Measurements from ENCODE around the gene S100A7A. TPM values are rescaled to one million over a fixed set of nuclear protein-coding genes. Genes with fewer than 3 reads are reported as not detected.
"Not testable (repeated sequence)": the region's sequence is repeated elsewhere in the genome, so short reads cannot be mapped to it uniquely, and the experiment has no call there.

S100A7A gene
- polyA plus RNA-seq, 1 of the 3 experiments (the other 2 are of a cell fraction), result not detected

DNA sequence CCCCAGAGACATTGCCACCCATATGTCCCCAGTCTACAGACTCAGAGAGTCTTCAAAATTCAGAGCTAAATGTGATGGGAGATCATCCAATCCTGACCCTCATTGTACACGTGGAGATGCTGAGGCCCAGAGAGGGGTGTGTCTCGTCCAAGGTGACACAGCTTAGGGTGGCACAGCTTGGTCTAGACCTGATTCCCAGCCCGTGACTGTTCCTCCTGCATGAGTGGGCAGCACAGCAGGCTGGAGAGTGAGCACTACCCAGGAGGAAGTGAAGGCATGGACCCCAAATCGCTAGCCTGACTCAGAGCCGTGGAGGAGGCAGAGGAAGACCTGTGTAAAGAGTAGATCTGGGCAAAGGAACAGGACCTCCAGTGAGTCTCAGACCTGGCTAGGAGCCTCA lies 27.8 kb downstream of the S100A7A start:
- Histone ChIP-seq H3K27ac (ENCODE audit: low read depth in 2 of 2, low read length in 1 of 2) (no peak overlapping the region), H3K9ac (no peak overlapping the region), H3K36me3 (replicated peaks in 1 of 2; ENCODE audit: control insufficient read depth in 1 of 2, insufficient read depth in 2 of 2, low read length in 1 of 2) (no peaks in the 10 kb centered on the region), H3K9me3 (no peaks in the 10 kb centered on the region), H3K4me1 (ENCODE audit: control insufficient read depth in 1 of 2, insufficient read depth in 2 of 2, low read depth in 1 of 2, low read length in 1 of 2) (no peaks in the 10 kb centered on the region), H3K9me2 (no peaks in the 10 kb centered on the region), H2AFZ (ENCODE audit: low read depth) (no peak overlapping the region), H3K4me2 (no peak overlapping the region), H4K20me1 (ENCODE audit: insufficient read depth) (no peaks in the 10 kb centered on the region), H3K27me3 (ENCODE audit: insufficient read depth) (peaks cover 17% of the 10 kb centered on the region; the same call in 1 of the 2 replicates), H3K4me3 (ENCODE audit: low read depth in 2 of 2, low read length in 1 of 2) (no peak overlapping the region), H3F3A (replicated peaks; ENCODE audit: insufficient read depth) (peaks cover 4% of the 10 kb centered on the region), H3K79me2 (ENCODE audit: insufficient read depth) (no peaks in the 10 kb centered on the region)
- no peak for DNase-seq
- POLR2A ChIA-PET, result no interaction called here
- CTCF ChIA-PET, result no interaction called here
- TF ChIP-seq SMC3 (IDR thresholded peaks at IDR 0.05; ENCODE audit: low read depth, low read length) (no peak), POLR2AphosphoS5 (IDR thresholded peaks at IDR 0.05; ENCODE audit: low read depth, low read length) (no peak), NFIC (IDR thresholded peaks at IDR 0.05; ENCODE audit: borderline replicate concordance) (no peak), EP300 (IDR thresholded peaks at IDR 0.05; ENCODE audit: borderline replicate concordance in 1 of 2, low read depth in 1 of 2, low read length in 1 of 2) (no peak), GATA2 (CRISPR knock-in tag; IDR thresholded peaks at IDR 0.05) (no peak), TEAD4 (IDR thresholded peaks at IDR 0.05; ENCODE audit: borderline replicate concordance, insufficient read depth) (no peak), GABPA (IDR thresholded peaks at IDR 0.05; ENCODE audit: low read depth) (no peak), YY1 (IDR thresholded peaks at IDR 0.05; ENCODE audit: low read depth) (no peak)
- TF ChIP-seq, protein P1, sequence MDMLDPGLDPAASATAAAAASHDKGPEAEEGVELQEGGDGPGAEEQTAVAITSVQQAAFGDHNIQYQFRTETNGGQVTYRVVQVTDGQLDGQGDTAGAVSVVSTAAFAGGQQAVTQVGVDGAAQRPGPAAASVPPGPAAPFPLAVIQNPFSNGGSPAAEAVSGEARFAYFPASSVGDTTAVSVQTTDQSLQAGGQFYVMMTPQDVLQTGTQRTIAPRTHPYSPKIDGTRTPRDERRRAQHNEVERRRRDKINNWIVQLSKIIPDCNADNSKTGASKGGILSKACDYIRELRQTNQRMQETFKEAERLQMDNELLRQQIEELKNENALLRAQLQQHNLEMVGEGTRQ (IDR thresholded peaks at IDR 0.05; ENCODE audit: borderline replicate concordance, low read depth, low read length), result no peak
- TF ChIP-seq, protein P2, sequence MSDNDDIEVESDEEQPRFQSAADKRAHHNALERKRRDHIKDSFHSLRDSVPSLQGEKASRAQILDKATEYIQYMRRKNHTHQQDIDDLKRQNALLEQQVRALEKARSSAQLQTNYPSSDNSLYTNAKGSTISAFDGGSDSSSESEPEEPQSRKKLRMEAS (IDR thresholded peaks at IDR 0.05; ENCODE audit: low read depth), result no peak
- TF ChIP-seq, protein P3, sequence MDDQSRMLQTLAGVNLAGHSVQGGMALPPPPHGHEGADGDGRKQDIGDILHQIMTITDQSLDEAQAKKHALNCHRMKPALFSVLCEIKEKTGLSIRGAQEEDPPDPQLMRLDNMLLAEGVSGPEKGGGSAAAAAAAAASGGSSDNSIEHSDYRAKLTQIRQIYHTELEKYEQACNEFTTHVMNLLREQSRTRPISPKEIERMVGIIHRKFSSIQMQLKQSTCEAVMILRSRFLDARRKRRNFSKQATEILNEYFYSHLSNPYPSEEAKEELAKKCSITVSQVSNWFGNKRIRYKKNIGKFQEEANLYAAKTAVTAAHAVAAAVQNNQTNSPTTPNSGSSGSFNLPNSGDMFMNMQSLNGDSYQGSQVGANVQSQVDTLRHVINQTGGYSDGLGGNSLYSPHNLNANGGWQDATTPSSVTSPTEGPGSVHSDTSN (IDR thresholded peaks at IDR 0.05), result no peak
- TF ChIP-seq, protein P4, sequence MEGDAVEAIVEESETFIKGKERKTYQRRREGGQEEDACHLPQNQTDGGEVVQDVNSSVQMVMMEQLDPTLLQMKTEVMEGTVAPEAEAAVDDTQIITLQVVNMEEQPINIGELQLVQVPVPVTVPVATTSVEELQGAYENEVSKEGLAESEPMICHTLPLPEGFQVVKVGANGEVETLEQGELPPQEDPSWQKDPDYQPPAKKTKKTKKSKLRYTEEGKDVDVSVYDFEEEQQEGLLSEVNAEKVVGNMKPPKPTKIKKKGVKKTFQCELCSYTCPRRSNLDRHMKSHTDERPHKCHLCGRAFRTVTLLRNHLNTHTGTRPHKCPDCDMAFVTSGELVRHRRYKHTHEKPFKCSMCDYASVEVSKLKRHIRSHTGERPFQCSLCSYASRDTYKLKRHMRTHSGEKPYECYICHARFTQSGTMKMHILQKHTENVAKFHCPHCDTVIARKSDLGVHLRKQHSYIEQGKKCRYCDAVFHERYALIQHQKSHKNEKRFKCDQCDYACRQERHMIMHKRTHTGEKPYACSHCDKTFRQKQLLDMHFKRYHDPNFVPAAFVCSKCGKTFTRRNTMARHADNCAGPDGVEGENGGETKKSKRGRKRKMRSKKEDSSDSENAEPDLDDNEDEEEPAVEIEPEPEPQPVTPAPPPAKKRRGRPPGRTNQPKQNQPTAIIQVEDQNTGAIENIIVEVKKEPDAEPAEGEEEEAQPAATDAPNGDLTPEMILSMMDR (IDR thresholded peaks at IDR 0.05), result no peak
- WGBS (ENCODE audit: low lambda C conversion rate), result 0% methylated on average over 5 of the region's 5 CpGs

DNA sequence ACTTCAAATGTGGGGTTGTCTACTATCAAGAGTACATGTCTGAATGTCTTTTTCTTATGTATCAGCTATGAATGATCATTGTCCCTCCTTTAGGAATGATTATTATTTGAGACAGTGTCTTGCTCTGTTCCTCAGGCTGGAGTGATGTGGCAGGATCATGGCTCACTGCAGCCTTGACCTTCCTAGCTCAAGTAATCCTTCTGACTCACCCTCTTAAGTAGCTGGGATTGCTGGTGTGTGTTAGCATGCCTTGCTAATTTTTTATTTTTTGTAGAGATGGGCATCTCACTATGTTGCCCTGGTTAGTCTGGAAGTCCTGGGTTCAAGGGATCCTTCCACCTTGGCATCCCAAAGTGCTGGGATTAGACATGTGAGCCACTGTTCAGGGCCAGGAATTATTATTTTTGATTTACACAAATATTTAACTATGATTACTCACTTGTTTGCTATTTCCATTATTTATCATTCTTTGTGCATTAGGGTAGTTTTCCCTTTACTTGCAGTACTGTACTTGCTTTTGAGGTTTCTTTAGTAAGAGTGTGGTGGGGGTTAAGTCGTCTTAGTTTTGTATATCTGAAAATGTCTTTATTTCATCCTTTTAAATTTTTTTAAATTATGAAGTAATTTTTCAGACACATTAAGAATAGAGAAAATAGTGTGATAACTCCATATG lies 31.3 kb downstream of the S100A7A start:
- DNase-seq, result no peak
- no peak overlapping the region for H3K27ac ChIP-seq (ENCODE audit: low read depth in 2 of 2, low read length in 1 of 2)

DNA sequence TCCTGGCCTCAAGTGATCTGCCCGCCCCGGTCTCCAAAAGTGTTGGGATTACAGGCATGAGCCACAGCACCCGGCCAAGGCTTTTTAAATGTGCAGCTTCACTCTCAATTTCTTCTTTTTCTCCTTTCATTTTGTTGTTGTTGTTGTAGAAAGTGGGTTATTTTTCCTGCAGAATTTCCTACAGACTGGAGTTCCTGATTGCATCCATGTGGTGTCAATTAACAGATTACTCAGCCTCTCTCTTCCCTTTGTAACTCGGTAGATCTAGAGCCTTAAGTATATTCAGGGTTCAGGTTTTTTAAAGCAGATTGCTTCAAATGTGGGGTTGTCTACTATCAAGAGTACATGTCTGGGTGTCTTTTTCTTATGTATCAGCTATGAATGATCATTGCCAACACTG lies 32.5 kb downstream of the S100A7A start:
- POLR2A ChIA-PET; H3F3A ChIP-seq (replicated peaks; ENCODE audit: insufficient read depth); H3K79me2 ChIP-seq (ENCODE audit: insufficient read depth); H3K9ac ChIP-seq; H2AFZ ChIP-seq (ENCODE audit: low read depth); H3K27ac ChIP-seq (ENCODE audit: low read depth in 2 of 2, low read length in 1 of 2); H4K20me1 ChIP-seq (ENCODE audit: insufficient read depth); H3K4me1 ChIP-seq (ENCODE audit: control insufficient read depth in 1 of 2, insufficient read depth in 2 of 2, low read depth in 1 of 2, low read length in 1 of 2); DNase-seq; H3K9me2 ChIP-seq; H3K4me2 ChIP-seq; H3K4me3 ChIP-seq (ENCODE audit: low read depth in 2 of 2, low read length in 1 of 2); CTCF ChIA-PET; H3K36me3 ChIP-seq (replicated peaks in 1 of 2; ENCODE audit: control insufficient read depth in 1 of 2, insufficient read depth in 2 of 2, low read length in 1 of 2); H3K9me3 ChIP-seq: not testable (repeated sequence)
- peaks cover 17% of the 10 kb centered on the region; the same call in 1 of the 2 replicates for H3K27me3 ChIP-seq (ENCODE audit: insufficient read depth)
- 46% methylated on average over 4 of the region's 4 CpGs for WGBS (ENCODE audit: low lambda C conversion rate)

More for the DNA sequence above, 31.3 kb downstream of the S100A7A start:
- Histone ChIP-seq H3F3A (replicated peaks; ENCODE audit: insufficient read depth) (peaks cover 4% of the 10 kb centered on the region), H3K9me2 (no peaks in the 10 kb centered on the region), H3K4me3 (ENCODE audit: low read depth in 2 of 2, low read length in 1 of 2) (no peak overlapping the region), H3K9me3 (no peaks in the 10 kb centered on the region), H4K20me1 (ENCODE audit: insufficient read depth) (no peaks in the 10 kb centered on the region), H3K79me2 (ENCODE audit: insufficient read depth) (no peaks in the 10 kb centered on the region), H3K27me3 (ENCODE audit: insufficient read depth) (peaks cover 17% of the 10 kb centered on the region; the same call in 1 of the 2 replicates), H2AFZ (ENCODE audit: low read depth) (no peak overlapping the region), H3K4me1 (ENCODE audit: control insufficient read depth in 1 of 2, insufficient read depth in 2 of 2, low read depth in 1 of 2, low read length in 1 of 2) (no peaks in the 10 kb centered on the region), H3K36me3 (replicated peaks in 1 of 2; ENCODE audit: control insufficient read depth in 1 of 2, insufficient read depth in 2 of 2, low read length in 1 of 2) (no peaks in the 10 kb centered on the region), H3K9ac (no peak overlapping the region), H3K4me2 (no peak overlapping the region)
- ChIA-PET CTCF (no interaction called here), POLR2A (no interaction called here)
- TF ChIP-seq FOXM1 (IDR thresholded peaks at IDR 0.05; ENCODE audit: low read depth) (no peak), MXI1 (IDR thresholded peaks at IDR 0.05; ENCODE audit: low read depth, low read length) (no peak), JUND (IDR thresholded peaks at IDR 0.05) (no peak), RFX5 (IDR thresholded peaks at IDR 0.05; ENCODE audit: low read length) (no peak), NRF1 (IDR thresholded peaks at IDR 0.05; ENCODE audit: low read depth, low read length) (no peak)
- TF ChIP-seq, protein P5, sequence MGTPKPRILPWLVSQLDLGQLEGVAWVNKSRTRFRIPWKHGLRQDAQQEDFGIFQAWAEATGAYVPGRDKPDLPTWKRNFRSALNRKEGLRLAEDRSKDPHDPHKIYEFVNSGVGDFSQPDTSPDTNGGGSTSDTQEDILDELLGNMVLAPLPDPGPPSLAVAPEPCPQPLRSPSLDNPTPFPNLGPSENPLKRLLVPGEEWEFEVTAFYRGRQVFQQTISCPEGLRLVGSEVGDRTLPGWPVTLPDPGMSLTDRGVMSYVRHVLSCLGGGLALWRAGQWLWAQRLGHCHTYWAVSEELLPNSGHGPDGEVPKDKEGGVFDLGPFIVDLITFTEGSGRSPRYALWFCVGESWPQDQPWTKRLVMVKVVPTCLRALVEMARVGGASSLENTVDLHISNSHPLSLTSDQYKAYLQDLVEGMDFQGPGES (IDR thresholded peaks at IDR 0.05; ENCODE audit: low read depth, low read length), result no peak
- 21% methylated on average over 1 of the region's 1 CpG for WGBS (ENCODE audit: low lambda C conversion rate)
